IPS-NIHi7 (cell line): ENCODE results near the gene TMEM132D.

ENCODE experiments used
- DNase-seq: peaks from one replicate; pipeline ENCODE4 v3.0.0; 2012; ENCODE audit warnings: mixed read lengths; ENCODE audit errors: extremely low spot score

The TMEM132D gene

DNA sequence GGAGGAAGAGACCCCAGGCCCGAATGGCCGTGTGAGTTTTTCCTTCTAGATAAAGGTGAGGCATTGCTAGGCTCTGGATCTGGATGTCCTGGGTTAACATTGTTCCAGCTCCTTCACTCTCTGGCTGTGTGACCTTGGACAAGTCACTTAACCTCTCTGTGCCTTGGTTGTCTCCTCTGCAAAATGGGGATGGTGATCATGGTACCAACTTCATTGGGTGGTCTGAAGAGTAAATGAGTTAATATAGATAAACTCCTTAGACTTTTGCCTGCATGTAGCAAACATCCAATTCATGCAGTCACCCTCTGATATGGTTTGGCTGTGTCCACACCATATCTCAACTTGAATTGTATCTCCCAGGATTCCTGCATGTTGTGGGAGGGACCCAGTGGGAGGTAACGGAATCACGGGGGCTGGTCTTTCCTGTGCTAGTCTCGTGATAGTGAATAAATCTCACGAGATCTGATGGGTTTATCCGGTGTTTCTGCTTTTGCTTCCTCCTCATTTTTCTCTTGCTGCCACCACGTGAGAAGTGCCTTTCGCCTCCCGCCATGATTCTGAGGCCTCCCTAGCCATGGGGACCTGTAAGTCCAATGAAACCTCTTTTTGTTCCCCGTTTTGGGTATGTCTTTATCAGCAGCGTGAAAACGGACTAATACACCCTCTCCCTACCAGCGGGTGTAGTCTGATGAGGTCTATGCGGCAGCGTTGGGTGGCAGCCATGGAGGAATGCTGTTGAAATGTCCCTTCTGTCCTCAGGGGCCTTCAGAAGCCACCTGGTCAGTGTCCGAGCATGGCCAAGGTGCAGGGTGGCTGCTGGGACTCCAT lies 794.4 kb downstream of the TMEM132D start:
- no peak for DNase-seq

DNA sequence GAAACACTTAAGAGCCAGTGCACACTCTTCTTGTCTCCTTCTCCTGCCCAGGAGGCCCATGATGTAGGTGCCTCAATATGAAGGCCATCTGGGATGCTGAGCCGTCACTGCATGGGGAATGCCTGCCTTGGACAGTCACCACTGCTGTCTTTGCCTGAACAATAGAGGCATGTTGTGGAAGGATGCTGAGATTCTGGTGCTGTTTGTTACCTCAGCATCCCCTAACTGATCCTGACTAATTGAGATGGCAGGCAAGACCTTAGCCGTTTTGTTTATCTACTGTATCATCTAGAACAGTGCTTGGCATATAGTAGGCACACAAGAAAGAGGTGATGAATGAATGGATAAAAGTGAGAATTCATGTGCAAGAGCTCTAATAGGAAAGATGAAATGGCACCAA lies 797.1 kb downstream of the TMEM132D start:
- DNase-seq: no peak

DNA sequence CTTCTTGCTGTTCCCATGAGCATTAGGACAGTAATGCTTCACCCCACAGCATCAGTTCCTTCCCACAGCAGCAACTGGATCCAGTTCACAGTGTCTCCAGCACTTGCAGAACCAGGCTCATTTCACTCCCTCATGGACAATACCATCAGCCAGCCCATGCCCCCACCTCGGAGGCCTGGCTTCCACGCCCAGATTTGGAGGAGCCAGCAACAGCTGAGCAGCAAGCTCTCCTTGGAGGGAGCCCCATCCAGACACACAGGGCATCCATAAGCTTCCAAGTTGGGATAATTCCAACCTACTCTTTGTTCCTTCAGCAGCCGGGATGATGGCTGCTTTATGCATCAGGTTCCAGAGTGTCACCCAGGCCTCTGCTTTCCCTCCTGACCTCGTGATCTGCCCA lies 800.6 kb downstream of the TMEM132D start:
- no peak for DNase-seq

DNA sequence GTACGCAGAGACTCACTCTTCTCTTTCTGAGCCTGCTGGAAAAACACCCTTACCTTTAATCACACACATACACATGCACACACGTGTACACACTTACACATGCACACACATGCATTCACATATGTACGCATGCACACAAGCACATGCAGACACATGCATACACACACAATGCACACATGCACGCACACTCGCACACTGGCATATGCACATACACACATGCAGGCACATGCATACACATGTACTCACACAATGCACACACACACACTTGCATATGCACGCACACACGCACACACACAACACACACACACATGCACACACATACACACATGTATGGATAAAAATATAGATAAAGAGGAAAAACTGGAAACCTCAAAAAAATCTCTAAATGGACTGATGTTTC lies 801.6 kb downstream of the TMEM132D start:
- no peak for DNase-seq

DNA sequence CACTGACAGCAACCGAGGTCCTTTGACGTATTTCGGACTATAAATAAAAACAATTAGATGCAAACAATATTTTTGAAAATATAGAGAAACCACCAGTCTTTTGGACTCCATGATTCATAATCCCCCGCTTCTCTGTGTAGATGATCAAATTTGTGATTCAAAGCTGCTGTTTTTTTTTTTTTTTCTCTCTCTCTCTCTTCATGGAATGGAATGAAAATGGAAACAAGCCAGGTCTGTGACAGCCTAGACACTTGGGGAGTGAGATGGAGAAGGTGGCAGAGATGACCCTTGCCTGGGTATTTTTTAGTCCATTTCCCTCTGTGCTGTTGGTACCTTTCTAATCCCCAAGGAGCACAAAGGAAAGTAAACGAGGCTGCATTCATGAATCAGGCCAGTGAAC lies 802.0 kb downstream of the TMEM132D start:
- no peak for DNase-seq

DNA sequence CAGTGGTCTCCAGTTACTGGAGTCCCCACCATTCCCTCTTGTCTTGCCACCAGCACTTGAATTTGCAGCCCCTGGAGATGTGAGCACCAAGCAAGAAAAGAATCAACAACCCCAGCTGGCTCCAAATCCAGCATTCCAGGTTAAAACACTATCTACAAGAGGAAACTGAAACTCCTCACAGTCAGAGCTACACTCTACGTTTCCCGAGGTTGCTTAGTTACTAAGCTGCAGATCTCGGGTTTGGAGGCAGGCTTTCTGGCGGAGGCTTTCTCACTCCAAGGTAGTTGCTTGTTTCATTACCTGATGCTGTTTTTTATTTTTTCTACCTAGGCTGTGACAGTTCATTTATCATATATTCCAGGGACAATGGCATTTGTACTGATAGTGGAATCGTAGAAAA lies 802.4 kb downstream of the TMEM132D start:
- DNase-seq: no peak

DNA sequence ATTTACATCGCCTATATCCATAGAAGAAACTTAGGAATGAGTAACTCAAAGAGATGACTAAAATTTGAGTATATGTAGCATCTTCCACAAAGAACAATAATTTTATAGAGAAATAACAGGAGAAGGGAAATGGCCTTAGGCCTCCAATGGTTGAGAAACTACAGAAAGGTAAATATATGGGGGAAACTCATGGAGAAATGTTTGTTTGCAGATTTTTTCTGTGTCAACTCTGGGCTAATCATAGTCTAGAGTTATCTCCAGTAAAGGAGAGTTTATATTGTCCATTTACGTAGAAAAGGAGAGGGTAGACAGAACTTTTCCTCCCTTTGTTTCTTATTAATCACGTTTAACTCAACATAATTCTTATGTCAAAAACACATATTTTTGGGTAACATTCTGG lies 806.4 kb downstream of the TMEM132D start:
- DNase-seq: no peak

DNA sequence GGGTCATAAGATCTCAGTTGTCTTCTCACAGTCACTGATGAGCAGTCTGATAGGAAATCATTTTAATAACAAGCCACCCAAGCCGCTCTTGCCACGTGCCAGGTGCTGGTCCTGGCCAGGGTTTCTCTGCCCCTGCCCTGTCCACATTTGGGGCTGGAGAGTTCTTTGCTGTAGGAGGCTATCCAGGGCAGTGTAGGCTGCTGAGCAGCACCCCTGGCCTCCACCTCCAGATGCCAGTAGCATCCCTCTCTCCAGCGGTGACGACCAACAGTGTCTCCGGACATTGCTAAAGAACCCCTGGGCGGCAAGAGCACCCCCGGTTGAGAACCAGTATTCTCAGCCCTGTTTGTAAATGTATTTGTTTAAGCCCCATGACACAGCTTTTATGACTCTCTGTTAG lies 806.9 kb downstream of the TMEM132D start:
- DNase-seq: no peak

DNA sequence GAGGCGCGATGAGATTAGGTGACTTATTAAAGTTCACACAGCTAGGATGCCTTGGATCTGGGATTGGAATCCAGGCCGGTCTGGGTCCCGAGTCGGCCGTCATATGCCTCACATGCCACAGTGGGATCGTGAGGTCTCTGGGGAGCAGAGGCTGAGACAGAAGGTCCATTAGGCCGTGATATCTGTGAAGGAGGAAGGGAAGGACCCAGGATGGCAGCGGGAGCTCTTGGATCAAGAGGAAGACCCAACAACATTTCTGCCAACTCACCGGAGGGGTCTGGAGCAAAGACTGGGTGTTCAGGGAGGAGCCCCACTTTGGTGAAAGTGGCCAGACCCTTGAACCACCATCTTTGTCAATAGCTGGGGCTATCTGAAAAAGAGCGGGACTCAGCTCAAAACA lies 807.6 kb downstream of the TMEM132D start:
- no peak for DNase-seq

DNA sequence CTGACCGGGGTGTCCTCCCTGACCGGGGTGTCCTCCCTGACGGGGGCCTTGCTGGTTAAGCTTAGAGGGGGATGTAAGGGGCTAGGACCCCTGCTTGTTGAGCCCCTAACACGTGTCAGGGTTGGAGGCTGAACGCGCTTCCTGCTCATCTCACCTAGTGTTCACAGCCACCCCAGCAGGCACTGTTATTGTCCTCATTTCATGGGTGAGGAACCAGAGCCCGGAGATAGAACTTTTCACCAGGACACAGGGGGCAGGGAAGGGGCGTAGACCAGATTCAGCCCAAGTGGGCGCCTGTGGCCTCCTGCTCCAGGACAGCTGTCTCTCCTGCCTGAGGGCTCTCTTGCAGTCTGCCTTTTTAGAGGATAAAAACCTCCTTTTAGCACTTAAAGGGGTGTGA lies 814.2 kb downstream of the TMEM132D start:
- no peak for DNase-seq

DNA sequence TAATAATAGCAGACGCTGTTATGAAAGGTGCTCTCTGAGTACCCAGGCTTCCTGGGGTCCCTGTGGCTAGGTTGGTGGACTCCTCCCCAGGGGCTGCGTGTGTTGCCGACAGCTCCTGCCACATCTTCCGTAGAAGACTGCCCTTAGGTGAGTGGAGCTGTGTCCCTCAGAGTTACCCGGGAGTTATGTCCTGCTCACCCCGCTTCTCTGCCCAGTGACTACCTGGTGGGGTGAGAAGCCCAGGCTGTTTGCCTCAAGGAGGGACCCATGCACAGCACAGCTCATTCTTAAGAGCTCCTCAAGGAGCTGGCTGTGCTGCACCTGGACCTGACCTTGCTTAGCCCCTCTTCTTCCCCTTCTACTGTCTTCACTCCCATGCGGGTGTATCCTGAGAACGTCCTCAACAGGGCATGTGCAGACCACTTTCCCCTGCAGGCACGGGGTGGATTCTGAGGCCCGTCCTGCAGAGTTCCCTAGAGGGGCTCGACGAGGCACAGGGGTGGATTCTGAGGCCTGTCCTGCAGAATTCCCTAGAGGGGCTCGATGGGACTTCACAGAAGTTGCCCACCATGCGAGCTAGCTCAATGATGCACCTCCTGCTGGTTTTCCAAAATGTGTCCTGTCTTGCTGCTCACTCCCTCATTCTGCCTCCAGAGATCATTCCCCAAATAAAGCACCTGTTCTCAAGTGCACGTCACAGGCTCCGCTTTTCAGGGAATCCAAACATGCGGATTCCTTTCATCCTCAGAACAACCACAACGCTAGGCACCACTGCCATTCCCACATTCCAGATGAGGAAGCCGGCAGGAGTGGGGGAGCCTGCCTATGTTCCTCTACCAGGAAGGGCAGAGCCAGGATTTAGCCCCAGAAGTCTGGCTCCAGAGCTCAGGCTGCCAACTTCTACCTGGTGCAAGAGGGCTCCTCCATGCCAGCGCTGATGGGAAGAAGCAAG lies 818.7 kb downstream of the TMEM132D start:
- no peak for DNase-seq

DNA sequence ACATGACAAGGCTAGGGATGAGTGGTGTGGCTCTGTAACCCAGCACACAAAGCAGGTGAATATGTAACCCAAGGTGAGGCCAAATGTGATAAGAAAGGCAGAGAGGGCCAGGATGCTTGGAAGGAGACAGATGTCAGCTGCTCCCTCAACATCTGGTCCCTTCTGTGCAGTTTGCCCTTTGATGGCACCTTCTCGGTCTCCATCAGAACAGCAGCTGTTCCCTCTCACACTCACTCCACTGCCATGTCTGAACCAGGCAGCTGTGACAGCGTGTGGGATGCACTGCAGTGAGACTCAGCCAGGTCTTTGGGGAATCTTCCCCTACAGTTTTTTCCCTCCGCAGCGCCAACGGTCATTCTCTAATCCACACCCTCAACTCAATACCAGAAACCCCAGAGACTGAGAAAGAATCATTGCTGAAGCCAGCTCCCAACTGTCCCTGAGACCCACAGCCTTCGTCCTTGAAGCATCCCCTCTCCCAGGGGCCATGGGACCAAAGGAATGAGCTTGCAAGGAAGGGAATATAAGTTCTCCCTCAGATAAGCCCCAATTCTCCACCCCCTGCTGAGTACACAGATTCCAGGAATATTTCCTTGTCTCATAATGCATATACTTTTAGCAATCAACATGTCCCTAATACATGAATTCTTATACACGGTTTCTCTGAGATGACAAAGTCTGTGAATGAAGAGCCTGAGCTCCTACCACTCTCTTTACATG lies 820.5 kb downstream of the TMEM132D start:
- no peak for DNase-seq

DNA sequence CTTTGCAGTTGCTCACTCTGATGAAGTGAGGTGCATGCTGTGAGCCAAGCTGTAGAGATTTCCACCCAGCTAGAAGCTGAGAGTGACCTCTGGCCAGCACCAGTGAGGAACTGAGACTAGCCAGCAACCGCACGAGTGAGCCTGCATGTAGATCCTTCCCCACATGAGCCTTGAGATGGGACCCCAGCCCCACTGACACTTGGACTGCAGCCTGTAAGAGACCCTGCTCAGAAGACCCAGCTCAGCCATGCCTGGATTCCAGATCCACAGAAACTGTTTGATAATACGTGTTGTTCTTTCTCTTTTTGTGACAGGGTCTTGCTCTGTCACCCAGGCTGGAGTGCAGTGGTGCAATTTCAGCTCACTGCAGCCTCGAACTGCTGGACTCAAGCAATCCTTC lies 821.4 kb downstream of the TMEM132D start:
- DNase-seq: no peak

DNA sequence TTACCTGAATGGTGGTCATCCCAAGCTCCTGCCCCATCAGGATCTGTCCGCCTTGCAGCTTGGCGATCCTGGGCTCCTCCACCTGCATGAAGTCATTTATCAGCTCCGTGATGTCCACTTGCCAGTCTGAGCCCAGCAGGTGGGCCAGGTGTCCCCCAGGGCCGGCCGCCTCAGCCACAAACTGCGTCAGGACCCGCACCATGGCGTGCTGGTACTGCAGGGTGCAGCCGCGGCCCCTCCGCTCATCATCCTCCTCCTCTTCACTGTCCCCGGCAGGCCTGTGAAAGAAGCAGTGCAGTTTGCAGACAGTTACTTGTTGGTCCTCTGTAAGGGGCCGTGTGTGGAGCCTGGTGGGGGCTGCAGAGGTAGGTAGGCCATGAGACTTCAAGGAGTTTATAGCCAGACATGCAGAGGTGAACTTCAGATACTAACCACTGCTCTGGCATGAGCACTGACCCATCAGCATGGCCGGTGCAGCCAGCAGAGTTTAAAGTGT lies 822.0 kb downstream of the TMEM132D start:
- no peak for DNase-seq

DNA sequence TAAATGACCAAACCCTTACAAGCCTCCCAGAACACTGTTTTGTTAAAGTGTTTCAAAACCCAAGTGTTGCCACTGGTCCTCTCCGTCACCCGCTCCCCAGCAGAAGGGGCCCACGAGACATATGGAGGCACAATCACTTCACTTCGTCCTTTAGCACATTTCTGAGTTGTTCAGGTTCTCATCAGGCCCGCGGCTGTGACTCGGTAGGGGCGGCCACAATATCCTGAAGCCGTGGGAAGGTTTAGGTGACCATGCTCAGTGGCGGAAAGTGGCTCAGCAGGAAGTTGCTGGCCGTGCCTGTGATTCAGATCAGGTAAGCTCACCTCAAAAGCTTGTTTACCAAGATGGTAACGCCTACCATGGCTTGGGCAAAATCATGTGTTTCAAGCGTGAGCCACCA lies 823.0 kb downstream of the TMEM132D start:
- no peak for DNase-seq

DNA sequence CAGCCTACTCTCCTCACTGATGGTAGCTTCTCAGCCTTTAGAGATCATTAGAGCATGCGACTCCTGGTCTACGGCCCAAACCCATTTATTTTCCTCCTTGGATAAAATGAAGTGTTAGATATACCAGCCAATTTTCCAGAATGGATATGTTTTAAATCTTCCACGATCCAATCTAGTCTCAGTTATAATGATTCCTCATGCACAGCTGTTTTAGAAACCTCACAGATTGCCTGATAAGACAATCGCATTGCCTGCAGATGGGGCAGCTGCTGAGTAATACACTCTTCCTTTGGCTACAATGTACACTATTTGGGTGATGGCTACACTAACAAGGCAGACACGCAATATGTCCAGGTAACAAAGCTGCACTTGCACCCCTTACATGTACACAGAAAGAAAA lies 823.4 kb downstream of the TMEM132D start:
- no peak for DNase-seq

DNA sequence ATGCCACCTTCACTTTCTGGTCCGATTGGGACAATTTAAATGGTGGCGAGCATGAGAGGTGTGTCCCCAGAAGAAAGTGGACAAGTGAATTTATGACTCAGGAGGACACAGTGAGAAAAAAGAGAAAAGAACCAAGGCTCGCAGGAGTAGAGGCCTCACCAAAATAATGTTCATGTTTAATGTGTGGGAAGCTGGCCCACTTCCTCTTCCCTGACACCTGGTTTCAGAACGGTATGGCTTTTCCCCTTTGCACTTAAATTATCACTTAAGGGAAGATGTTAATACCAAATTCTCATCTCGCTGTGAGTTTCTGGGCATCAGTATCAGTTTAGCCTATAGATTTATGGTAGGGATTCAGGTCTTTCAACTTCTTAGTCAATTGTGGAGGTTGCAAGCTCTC lies 824.1 kb downstream of the TMEM132D start:
- no peak for DNase-seq

DNA sequence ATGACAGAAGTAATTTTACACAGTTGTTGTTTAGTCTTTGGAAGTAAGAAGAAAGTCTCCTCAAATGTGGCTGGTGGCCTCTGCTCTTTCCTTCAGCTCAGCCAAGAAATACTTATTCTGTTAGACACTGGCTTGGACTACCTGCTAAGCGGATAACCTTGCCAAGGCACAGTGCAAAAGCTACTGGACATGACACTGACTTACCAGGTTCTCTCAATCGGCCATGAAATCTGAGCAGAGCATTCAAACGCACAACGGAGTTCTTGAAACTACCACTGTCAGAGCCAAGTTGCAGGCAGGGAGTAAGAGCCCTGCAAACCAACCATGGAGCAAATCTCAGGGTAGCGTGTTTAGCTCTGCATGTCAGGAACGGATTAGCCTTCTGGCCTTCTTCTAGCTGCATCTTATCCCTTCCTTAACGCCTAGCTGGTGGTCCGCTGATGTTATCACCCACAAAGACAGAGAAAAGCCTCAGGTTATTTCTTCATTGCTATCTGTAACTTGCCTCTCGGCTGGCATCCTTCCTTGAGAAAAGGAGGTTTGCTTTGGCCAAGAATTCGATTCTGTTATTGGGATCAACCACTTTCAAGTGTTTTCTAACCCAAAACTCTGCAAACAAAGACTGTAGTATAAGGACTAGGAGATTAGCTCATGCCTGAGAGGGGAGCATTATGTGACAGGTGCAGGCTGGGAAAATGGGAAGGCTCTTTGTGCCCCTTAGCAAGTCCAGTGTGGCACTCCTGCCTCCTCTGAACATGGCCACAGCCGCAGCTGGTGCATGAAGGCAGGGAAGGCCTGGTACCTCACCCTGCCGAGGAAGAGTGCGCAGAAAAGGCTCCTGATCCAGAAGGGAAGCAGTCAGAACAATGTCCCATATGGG lies 827.1 kb downstream of the TMEM132D start:
- DNase-seq: no peak

DNA sequence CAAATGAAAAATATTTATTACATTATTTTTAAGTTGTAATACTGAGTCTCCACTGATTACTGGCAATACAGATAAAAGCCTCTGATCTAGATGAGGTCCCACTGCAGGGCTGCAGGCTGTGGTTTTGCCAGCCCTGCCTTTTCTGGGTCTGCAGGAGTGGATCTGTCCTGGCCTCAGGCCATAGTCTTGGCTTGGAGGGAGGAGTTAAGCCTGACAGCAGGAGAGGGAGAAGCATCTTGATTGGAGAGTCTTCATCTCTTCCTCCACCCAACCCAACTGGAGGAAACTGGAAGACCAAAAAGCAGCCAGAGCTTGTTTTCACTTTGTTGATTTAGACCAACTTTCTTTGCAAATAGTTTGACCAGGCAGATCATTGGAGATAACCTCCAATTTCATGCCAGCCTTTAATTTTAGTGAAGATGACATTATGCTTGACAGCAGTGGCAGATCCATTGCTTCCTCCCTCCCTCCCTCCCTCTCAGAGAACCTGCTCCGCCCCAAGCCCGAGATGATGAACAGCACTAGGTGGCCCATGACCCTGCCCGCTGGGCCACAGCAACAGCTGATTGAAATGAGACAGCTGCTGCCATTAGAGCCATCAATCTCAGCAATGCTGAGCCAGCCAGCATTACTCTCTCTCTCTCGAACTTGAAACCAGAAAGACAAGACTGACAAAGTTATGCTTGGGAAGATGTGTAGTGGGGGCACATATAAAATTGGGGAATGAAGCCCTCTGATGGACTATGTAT lies 828.2 kb downstream of the TMEM132D start:
- DNase-seq: no peak

DNA sequence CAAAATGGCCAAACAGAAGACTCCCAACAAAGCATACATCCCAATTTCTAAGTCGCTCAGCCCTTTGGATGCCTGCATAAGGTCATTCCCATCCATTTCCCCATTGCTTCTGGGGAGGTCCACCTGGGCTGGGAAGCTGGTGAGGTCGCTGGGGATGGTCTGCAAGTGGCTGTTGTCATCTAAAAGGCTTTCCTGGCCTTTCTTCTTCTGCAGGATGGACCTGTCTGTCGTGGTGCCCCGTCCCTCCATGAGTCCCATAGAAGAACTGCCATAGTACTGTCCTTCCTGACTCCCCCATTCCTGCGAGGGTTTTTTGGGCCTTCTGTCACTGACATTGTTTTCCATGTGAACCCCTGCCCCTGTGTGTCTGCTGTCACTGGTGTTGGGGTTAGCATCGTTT lies 829.4 kb downstream of the TMEM132D start:
- DNase-seq: no peak
